HG02943 (cell line): ENCODE data around the gene ART3.
"Not testable (repeated sequence)": the region's sequence is repeated elsewhere in the genome, so short reads cannot be mapped to it uniquely, and the experiment has no call there.

Experiments
- ATAC-seq: cut with Tn5 transposase; IDR thresholded peaks from one replicate; pipeline ENCODE4 v1.9.1; 2021; ENCODE audit warnings: mild to moderate bottlenecking, low read depth, moderate library complexity; ENCODE audit not compliant: unreplicated experiment

ART3 gene

GRCh38 chr4:76074468-76074867 is at the start of gene ART3:
ART3 (plus strand) TSS chr4:76074709; CDS start chr4:76075890, 1,181 bp downstream.
- ATAC-seq: no peak

GRCh38 chr4:76028350-76028765 is 46.2 kb upstream of the ART3 start:
- ATAC-seq: no peak

GRCh38 chr4:76029300-76029699 is 45.2 kb upstream of the ART3 start:
- ATAC-seq: no peak

GRCh38 chr4:76035141-76035540 is 39.4 kb upstream of the ART3 start:
- ATAC-seq: no peak

- no peak for ATAC-seq
Measured at GRCh38 chr4:76035799-76036380, 38.6 kb upstream of the ART3 start, which contains the start of gene CXCL11. CXCL11 (minus strand) TSS chr4:76036070; CDS start chr4:76035987, 83 bp downstream.

GRCh38 chr4:76036855-76037254 is 37.7 kb upstream of the ART3 start:
- peak; percentile 59 for ATAC-seq

GRCh38 chr4:76042241-76042998 is 32.1 kb upstream of the ART3 start:
- ATAC-seq: not testable (repeated sequence)

- not testable (repeated sequence) for ATAC-seq
Measured at GRCh38 chr4:76043306-76043705, 31.2 kb upstream of the ART3 start.

- ATAC-seq: not testable (repeated sequence)
Measured at GRCh38 chr4:76044686-76045085, 29.8 kb upstream of the ART3 start.

GRCh38 chr4:76049860-76050416 is 24.6 kb upstream of the ART3 start:
- not testable (repeated sequence) for ATAC-seq

GRCh38 chr4:76050560-76051050 is 23.9 kb upstream of the ART3 start:
- ATAC-seq: not testable (repeated sequence)

GRCh38 chr4:76053730-76054129 is 20.8 kb upstream of the ART3 start:
- ATAC-seq: no peak

GRCh38 chr4:76055016-76055415 is 19.5 kb upstream of the ART3 start:
- ATAC-seq: peak; percentile 98

- ATAC-seq: no peak
Measured at GRCh38 chr4:76055421-76055820, 19.1 kb upstream of the ART3 start.

- no peak for ATAC-seq
Measured at GRCh38 chr4:76058302-76058701, 16.2 kb upstream of the ART3 start.

GRCh38 chr4:76058888-76059426 is 15.6 kb upstream of the ART3 start:
- no peak for ATAC-seq

- ATAC-seq: no peak
Measured at GRCh38 chr4:76059750-76060149, 14.8 kb upstream of the ART3 start.

GRCh38 chr4:76060506-76060905 is 14.0 kb upstream of the ART3 start:
- no peak for ATAC-seq

- no peak for ATAC-seq
Measured at GRCh38 chr4:76061421-76061820, 13.1 kb upstream of the ART3 start.

- no peak for ATAC-seq
Measured at GRCh38 chr4:76061982-76062381, 12.5 kb upstream of the ART3 start.

- ATAC-seq: no peak
Measured at GRCh38 chr4:76066546-76066945, 8.0 kb upstream of the ART3 start.
